Measurements from ENCODE around the gene ZCCHC4. TPM values are rescaled to one million over a fixed set of nuclear protein-coding genes. Genes with fewer than 3 reads are reported as not detected.

Gene ZCCHC4
- total RNA-seq, 2 donors from 2014 or later, result 9.4 to 17.1 TPM

GRCh38 chr4:25358515-25359275 lies 46.1 kb downstream of the ZCCHC4 start:
- Histone ChIP-seq H3K27me3 (replicated peaks; ENCODE audit: insufficient read depth) (no peaks in the 10 kb centered on the region), H3K36me3 (no peaks in the 10 kb centered on the region), H3K4me1 (replicated peaks) (no peaks in the 10 kb centered on the region), H3K9me3 (no peaks in the 10 kb centered on the region), H3K4me3 (no peak overlapping the region), H3K27ac (no peak overlapping the region)
- intact Hi-C loops (cut with DNase I), result no loop called here
- 58% methylated on average over 14 of the region's 14 CpGs for WGBS
- TF ChIP-seq POLR2AphosphoS5 (IDR thresholded peaks at IDR 0.05), result peak; percentile 47
- TF ChIP-seq, protein P1, sequence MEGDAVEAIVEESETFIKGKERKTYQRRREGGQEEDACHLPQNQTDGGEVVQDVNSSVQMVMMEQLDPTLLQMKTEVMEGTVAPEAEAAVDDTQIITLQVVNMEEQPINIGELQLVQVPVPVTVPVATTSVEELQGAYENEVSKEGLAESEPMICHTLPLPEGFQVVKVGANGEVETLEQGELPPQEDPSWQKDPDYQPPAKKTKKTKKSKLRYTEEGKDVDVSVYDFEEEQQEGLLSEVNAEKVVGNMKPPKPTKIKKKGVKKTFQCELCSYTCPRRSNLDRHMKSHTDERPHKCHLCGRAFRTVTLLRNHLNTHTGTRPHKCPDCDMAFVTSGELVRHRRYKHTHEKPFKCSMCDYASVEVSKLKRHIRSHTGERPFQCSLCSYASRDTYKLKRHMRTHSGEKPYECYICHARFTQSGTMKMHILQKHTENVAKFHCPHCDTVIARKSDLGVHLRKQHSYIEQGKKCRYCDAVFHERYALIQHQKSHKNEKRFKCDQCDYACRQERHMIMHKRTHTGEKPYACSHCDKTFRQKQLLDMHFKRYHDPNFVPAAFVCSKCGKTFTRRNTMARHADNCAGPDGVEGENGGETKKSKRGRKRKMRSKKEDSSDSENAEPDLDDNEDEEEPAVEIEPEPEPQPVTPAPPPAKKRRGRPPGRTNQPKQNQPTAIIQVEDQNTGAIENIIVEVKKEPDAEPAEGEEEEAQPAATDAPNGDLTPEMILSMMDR (IDR thresholded peaks at IDR 0.05), result no peak
- DNase-seq (ENCODE audit: low spot score), result peak; percentile 67

- no peak overlapping the region for H3K4me3 ChIP-seq
- H3K27ac ChIP-seq, result no peak overlapping the region
- no peak for TF ChIP-seq POLR2A (IDR thresholded peaks at IDR 0.05)
- TF ChIP-seq, protein P1 (IDR thresholded peaks at IDR 0.05), result no peak
- no peak for TF ChIP-seq POLR2AphosphoS5 (IDR thresholded peaks at IDR 0.05)
- no peaks in the 10 kb centered on the region for H3K4me1 ChIP-seq (replicated peaks)
- H3K9me3 ChIP-seq, result no peaks in the 10 kb centered on the region
- no peaks in the 10 kb centered on the region for H3K27me3 ChIP-seq (replicated peaks; ENCODE audit: insufficient read depth)
- intact Hi-C loops (cut with DNase I), result no loop called here
- no peaks in the 10 kb centered on the region for H3K36me3 ChIP-seq
- DNase-seq (ENCODE audit: low spot score), result no peak
- 98% methylated on average over 9 of the region's 9 CpGs for WGBS
Measured at GRCh38 chr4:25361253-25361652, 48.7 kb downstream of the ZCCHC4 start.

DNA sequence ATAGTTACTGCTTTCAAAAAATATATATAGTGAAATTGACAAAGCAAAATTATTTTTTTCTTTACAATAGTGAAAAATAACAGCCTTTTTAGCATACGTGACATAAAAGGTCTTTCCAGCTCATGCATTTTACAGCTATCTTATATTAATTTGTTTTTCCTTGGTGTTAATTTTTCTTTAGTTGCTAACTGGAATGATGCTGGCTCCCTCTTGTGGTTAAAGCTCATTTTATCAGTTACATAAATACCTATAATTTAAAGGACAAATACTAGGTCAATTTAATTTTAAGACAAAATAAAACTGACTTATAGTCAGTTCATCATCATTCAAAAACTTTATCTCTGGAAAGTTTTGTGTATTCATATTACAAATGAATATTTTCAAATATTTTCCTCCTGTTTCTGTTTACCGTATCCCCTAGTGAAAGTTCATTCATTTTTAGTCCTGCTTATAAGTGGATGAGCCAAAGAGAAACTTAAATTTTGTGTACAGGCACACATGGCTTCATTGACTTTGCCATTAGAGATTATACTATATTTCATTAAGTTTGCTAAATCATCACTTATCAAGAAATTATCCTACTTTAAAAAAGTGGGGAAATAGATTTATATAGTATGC lies 54.5 kb downstream of the ZCCHC4 start:
- Histone ChIP-seq H3K27me3 (replicated peaks; ENCODE audit: insufficient read depth) (no peaks in the 10 kb centered on the region), H3K9me3 (no peaks in the 10 kb centered on the region), H3K27ac (no peak overlapping the region), H3K36me3 (no peaks in the 10 kb centered on the region), H3K4me3 (no peak overlapping the region), H3K4me1 (replicated peaks) (no peaks in the 10 kb centered on the region)
- no peak for DNase-seq (ENCODE audit: low spot score)
- WGBS, result 67% methylated on average over 2 of the region's 2 CpGs
- TF ChIP-seq, protein P1 (IDR thresholded peaks at IDR 0.05), result peak; percentile 39 to 65 (median 54)
- no peak for TF ChIP-seq POLR2AphosphoS5 (IDR thresholded peaks at IDR 0.05)
- intact Hi-C loops (cut with DNase I), result loop anchor here (5.0 kb wide), 1 partner anchor 455 kb away; the partner anchor contains the start of gene CCDC149

- intact Hi-C loops (cut with DNase I), result loop anchor here (5.0 kb wide), 1 partner anchor 456 kb away; the partner anchor contains the start of gene CCDC149
- Histone ChIP-seq H3K27me3 (replicated peaks; ENCODE audit: insufficient read depth) (no peaks in the 10 kb centered on the region), H3K27ac (no peak overlapping the region), H3K4me1 (replicated peaks) (no peaks in the 10 kb centered on the region), H3K9me3 (no peaks in the 10 kb centered on the region), H3K4me3 (no peak overlapping the region), H3K36me3 (no peaks in the 10 kb centered on the region)
- TF ChIP-seq POLR2AphosphoS5 (IDR thresholded peaks at IDR 0.05), result no peak
- TF ChIP-seq POLR2A (IDR thresholded peaks at IDR 0.05), result no peak
- TF ChIP-seq, protein P1 (IDR thresholded peaks at IDR 0.05), result no peak
- no peak for DNase-seq (ENCODE audit: low spot score)
Measured at GRCh38 chr4:25367877-25368276, 55.3 kb downstream of the ZCCHC4 start.
